HG03571 (cell line): Measurements from ENCODE around the gene GDF10.

Experiments used
- ATAC-seq: cut with Tn5 transposase; IDR thresholded peaks from one replicate; pipeline ENCODE4 v1.9.1; 2021; ENCODE audit not compliant: unreplicated experiment

Gene GDF10

GRCh38 chr10:47291682-47292081 is 8.3 kb upstream of the GDF10 start:
- ATAC-seq: no peak

- ATAC-seq: no peak
Measured at GRCh38 chr10:47294057-47294456, 5.9 kb upstream of the GDF10 start.

- ATAC-seq: no peak
Measured at GRCh38 chr10:47294501-47294900, 5.5 kb upstream of the GDF10 start.

DNA sequence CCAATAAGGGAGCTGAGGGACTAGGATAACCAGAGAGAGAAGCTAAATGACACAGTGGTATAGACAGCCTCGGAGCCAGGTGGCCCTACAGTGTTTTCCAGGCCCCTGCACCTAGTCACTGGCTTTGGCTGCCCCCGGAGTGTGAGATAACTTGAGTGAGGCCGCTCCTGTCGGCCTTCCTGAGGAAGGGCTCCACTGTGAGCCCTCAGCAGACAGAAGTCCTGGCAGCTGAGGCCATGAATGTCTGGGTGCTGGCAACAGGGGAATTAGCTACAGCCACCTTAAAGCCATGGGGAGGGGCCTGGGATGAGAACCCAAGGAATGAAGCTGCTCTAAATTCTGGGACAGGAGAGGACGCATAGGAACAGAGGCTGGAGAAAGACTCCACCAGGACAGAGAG is 4.6 kb upstream of the GDF10 start:
- no peak for ATAC-seq

- no peak for ATAC-seq
Measured at GRCh38 chr10:47296156-47296894, 3.7 kb upstream of the GDF10 start.

DNA sequence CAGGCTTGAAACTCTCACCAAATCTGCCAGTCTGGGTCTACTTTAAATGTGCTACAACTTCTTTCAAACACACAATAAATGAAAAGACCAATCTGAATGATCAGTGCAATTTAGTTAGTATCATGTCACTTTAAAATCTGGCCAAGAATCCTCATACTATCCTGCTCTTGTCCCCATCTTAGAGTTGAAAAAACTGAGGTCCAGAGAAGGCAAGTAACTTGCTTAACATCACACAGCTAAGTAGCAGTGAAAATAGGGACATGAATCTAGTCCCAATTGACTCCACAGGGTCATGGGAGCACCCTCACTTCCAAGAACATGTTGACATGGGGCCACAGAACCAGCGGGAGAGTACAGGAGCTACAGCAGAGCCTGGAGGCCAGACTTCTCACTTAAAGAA is 3.1 kb upstream of the GDF10 start:
- ATAC-seq: no peak

GRCh38 chr10:47297866-47298540 is 2.0 kb upstream of the GDF10 start:
- no peak for ATAC-seq

- no peak for ATAC-seq
Measured at GRCh38 chr10:47298715-47299114, 1.3 kb upstream of the GDF10 start.

GRCh38 chr10:47300429-47300931 is 483 bp downstream of the GDF10 start:
- ATAC-seq: no peak

- no peak for ATAC-seq
Measured at GRCh38 chr10:47301833-47302232, 1.8 kb downstream of the GDF10 start.

GRCh38 chr10:47303105-47303504 is 3.1 kb downstream of the GDF10 start:
- no peak for ATAC-seq

DNA sequence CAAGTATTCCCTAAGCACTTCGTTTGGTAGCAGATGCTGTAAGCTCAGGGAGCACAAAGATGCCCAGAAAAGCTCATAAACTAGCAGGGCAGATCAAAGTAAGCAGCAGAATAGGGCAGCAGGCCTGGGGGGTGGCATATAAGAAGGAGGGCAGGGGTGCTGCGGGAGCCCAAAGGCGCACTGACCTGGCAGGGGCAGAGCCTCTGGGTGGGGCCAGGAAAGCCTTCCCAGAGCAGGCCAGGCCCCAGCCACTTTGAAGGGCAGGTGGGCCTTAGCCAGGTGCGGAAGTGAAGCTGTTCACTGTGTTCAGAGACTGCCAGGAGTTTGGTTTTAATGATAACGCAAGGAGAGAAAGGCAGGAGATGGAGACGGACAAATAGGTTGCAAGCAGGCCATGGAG is 3.9 kb downstream of the GDF10 start:
- no peak for ATAC-seq

DNA sequence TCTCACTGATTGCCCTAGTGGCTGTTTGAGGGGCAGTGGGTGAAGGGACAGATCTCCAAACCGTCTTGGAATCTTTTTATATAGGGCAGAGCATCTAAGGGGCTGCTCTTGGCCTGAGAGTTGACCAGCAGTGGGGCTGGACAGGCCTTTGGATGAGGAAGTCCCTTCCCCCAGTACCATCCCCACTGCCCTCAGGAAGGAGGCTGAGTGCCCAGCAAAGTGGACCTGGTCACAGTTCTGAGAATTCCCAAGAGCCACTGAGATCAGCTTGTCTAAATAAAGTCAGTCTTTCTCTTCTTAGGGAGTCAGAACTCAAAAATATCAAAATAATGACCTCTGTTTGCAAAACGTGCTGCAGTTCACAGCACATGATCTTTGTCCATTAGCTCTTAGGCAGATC is 5.6 kb downstream of the GDF10 start:
- ATAC-seq: no peak

DNA sequence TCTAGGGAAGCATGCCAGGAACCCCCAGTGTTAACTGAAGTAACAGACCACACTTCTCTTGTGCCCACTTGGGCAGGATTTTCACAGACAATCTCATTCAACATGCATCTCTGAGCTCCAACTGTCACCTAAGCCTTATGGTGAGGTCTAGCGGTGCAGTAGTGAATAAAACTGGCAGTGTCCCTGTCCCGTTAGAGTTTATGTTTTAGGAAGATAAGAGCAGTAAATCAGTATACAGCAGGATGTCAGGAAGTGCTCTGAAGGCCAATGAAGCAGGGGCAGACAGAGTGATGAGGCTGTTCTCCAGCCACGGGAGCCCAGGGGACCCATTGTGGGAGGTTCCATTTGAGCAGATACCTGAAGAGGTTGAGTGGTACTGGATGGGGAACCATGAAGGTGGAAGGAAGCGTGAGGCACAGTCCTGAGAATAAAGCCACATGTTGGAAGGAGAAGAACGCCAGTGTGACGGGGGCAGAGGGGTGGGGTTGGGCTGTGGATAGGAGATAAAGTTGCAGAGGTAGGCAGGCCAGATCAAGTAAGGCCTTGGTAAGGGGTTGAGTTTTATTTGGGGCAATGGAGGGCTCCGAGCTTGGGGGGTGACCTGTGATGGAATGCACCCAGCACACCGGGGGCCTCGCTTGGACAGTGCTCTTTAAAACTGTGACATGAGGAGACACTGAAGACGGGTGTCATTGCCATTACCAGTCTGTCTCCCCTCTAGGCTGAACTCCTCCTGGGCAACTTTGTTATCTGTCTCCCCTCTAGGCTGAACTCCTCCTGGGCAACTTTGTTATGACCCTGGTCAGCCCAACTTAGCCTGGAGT is 6.6 kb downstream of the GDF10 start:
- ATAC-seq: no peak

- ATAC-seq: no peak
Measured at GRCh38 chr10:47307381-47307780, 7.4 kb downstream of the GDF10 start.

- no peak for ATAC-seq
Measured at GRCh38 chr10:47308775-47309174, 8.8 kb downstream of the GDF10 start.

DNA sequence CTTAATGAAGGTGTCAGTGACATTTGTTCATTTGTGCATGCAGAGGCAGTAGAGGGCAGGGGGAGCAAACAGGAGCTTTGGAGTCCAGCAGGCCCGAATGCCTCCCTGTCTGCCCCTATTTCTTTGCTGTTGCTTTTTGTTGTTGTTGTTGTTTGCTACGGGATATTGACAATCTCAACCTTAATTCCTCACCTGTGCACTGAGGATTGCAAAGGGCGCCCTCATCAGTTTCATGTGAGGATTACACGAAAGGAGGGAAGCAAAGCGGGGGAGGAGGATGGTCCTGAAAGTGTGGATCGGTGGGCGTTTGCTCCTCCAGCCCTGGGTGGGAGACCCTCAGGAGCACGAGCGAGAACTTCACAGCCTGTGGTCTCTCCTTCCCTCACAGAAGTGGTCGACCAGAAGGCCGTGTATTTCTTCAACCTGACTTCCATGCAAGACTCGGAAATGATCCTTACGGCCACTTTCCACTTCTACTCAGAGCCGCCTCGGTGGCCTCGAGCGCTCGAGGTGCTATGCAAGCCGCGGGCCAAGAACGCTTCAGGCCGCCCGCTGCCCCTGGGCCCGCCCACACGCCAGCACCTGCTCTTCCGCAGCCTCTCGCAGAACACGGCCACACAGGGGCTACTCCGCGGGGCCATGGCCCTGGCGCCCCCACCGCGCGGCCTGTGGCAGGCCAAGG is 9.6 kb downstream of the GDF10 start:
- ATAC-seq: no peak

DNA sequence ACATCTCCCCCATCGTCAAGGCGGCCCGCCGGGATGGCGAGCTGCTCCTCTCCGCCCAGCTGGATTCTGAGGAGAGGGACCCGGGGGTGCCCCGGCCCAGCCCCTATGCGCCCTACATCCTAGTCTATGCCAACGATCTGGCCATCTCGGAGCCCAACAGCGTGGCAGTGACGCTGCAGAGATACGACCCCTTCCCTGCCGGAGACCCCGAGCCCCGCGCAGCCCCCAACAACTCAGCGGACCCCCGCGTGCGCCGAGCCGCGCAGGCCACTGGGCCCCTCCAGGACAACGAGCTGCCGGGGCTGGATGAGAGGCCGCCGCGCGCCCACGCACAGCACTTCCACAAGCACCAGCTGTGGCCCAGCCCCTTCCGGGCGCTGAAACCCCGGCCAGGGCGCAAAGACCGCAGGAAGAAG is 10.1 kb downstream of the GDF10 start:
- ATAC-seq: no peak

DNA sequence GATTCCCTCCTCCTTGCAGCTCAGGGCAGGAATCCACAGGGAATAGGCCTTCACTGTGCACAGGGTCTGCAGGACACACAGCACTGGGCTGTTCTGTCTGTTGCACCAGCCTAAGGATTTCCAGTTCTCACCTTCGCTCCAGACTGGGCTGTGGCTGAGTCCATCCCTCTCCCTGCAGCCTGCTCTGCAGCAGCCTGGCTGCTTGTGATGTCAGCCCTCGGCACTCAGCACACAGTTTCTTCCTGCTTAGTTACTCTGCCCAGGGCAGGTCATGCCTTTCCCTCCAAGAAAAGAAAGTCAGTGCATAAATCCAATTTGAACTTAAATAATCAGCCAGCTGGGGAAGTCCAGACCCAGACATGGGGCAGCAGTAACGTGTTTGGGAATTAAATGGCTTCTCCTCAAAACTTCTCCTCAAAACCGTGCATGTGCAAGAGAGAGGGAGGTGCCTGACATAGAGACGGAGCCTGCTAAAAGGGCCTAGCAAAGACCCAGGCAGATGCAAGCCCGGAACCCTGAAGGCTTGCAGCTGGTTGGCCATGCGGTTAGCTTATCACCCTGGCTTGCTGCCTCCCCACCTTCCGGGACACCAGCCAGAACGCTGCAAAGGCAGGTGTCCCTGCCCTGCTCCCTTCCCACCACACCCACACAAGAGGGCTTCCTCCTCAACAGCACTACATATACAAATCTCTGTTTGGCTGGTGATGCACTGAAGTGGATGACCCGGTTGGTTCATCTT is 11.4 kb downstream of the GDF10 start:
- no peak for ATAC-seq

- no peak for ATAC-seq
Measured at GRCh38 chr10:47311932-47312662, 12.1 kb downstream of the GDF10 start.
